Tibial nerve (tissue), 4 donors: ENCODE data around the gene BAG2. TPM values are rescaled to one million over a fixed set of nuclear protein-coding genes. Genes with fewer than 3 reads are reported as not detected.
A peak's percentile ranks its signal among the peaks of the same experiment; 100 is the strongest.

Experiments
- DNase-seq, 2 donors: peaks; one replicate each; pipeline ENCODE4 v3.0.0-alpha.2; 2019; ENCODE audit warnings: low spot score in 2 of 2
- H3K27ac ChIP-seq, 4 donors: fragments of 200-600 bp; sonication (generic) in 3 of 4; one replicate each; pipeline ENCODE4 v1.5.1; 2017 to 2019; ENCODE audit warnings: mild to moderate bottlenecking in 1 of 4
- H3K27me3 ChIP-seq, 2 donors: fragments of 200-600 bp; sonication (generic) in 1 of 2; one replicate each; pipeline versions ENCODE4 v1.5.1 to v1.6.0; 2017 to 2019
- H3K36me3 ChIP-seq, 3 donors: fragments of 200-600 bp; sonication (generic); one replicate each; pipeline ENCODE4 v1.5.1; 2018 to 2019
- H3K4me1 ChIP-seq, 4 donors: fragments of 200-600 bp; sonication (generic) in 3 of 4; one replicate each; pipeline ENCODE4 v1.5.1; 2017 to 2019
- H3K4me3 ChIP-seq, 4 donors: fragments of 200-600 bp; sonication (generic) in 3 of 4; one replicate each; pipeline ENCODE4 v1.5.1; 2017 to 2019; ENCODE audit warnings: mild to moderate bottlenecking in 1 of 4, moderate library complexity in 1 of 4
- H3K9me3 ChIP-seq, 4 donors: fragments of 200-600 bp; sonication (generic) in 3 of 4; one replicate each; pipeline ENCODE4 v1.5.1; 2017 to 2019
- EP300 ChIP-seq, 2 donors: sonication (generic); formaldehyde crosslinking; IDR thresholded peaks; one replicate each; pipeline ENCODE4 v1.6.1; 2017; ENCODE audit warnings: antibody characterized with exemption in 2 of 2, mild to moderate bottlenecking in 1 of 2
- POLR2A ChIP-seq, 2 donors: fragments of 450-650 bp; IDR thresholded peaks; one replicate each; pipeline ENCODE4 v1.6.1; 2017; ENCODE audit warnings: antibody characterized with exemption in 2 of 2, mild to moderate bottlenecking in 2 of 2, moderate library complexity in 2 of 2
- WGBS, 2 donors: methylation state at CpG; one replicate each; pipeline ENCODE4 v1.1.5; 2018; 5-methylcytosine and 5-hydroxymethylcytosine counted together
- total RNA-seq, 4 donors: library from RNA; depleted of rRNA; stranded (reverse); fragments of >200 nt; gene quantifications; one replicate each; pipeline ENCODE4 v1.1.0, GENCODE V29; 2016
- TF ChIP-seq, protein P1 (sequence below), 5 experiments: fragments of 200-600 bp in 3 of 5; fragments of 450-650 bp in 2 of 5; sonication (generic) in 3 of 5; IDR thresholded peaks; one replicate each; pipeline ENCODE4 v1.5.1; 2016 to 2019; ENCODE audit warnings: antibody characterized with exemption in 5 of 5, mild to moderate bottlenecking in 3 of 5, moderate library complexity in 2 of 5

Gene BAG2
- total RNA-seq, 4 donors from 2014 or later: 5.3 to 7.5 (median 5.7) TPM

DNA sequence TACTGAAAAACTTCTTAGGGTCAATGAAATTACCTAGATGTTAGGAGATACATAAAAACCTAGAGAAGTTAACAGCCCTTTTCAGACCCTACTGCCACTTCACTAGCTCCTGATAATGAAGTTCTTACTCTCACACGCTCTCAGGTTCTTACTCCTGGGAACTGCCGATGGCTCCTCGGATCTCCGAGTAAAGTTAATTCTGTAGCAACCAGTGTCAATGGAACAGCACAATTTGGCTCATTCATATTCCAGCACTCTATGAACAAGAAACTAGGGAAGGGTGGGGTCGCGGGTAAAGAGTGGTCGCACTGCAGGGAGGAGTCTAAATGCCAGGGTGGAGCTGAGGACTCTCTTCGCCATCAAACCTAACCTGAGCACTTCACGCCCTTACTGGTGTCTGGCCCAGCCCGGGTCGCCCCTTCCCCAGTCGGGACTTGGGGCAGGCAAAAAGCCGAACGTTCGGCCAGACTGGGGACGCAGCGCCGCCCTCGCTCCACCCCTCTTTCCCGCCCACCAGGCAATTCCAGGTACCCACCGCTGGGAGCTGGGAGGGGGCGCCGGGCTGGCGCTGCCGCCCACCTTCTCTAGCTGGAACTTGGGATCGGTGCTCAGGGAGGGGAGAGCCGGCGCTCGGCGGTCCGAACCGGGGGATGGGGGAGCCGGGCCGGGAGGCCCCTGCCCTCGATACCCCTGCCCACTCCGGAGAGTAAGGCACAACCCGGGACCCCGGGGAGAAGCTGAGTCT is 49.2 kb downstream of the BAG2 start:
- WGBS, 2 donors: 0% methylated on average over 25 to 35 of the region's 38 CpGs
- peaks cover 0 to 17% (median 1%) of the 10 kb centered on the region in 4 donors for H3K4me1 ChIP-seq
- H3K9me3 ChIP-seq: no peaks in the 10 kb centered on the region
- H3K27me3 ChIP-seq: no peaks in the 10 kb centered on the region
- H3K27ac ChIP-seq: peak overlapping the region; percentile 81 to 94 (median 86)
- peak; percentile 19 for DNase-seq
- no peak for TF ChIP-seq POLR2A (IDR thresholded peaks at IDR 0.05)
- TF ChIP-seq EP300 (IDR thresholded peaks at IDR 0.05): peak in 1 of 2 donors; percentile 4
- TF ChIP-seq, protein P1, sequence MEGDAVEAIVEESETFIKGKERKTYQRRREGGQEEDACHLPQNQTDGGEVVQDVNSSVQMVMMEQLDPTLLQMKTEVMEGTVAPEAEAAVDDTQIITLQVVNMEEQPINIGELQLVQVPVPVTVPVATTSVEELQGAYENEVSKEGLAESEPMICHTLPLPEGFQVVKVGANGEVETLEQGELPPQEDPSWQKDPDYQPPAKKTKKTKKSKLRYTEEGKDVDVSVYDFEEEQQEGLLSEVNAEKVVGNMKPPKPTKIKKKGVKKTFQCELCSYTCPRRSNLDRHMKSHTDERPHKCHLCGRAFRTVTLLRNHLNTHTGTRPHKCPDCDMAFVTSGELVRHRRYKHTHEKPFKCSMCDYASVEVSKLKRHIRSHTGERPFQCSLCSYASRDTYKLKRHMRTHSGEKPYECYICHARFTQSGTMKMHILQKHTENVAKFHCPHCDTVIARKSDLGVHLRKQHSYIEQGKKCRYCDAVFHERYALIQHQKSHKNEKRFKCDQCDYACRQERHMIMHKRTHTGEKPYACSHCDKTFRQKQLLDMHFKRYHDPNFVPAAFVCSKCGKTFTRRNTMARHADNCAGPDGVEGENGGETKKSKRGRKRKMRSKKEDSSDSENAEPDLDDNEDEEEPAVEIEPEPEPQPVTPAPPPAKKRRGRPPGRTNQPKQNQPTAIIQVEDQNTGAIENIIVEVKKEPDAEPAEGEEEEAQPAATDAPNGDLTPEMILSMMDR (IDR thresholded peaks at IDR 0.05): peak; percentile 14 to 84 (median 41)
- no peaks in the 10 kb centered on the region for H3K36me3 ChIP-seq
- H3K4me3 ChIP-seq: peak overlapping the region; percentile 80 to 99 (median 90)

DNA sequence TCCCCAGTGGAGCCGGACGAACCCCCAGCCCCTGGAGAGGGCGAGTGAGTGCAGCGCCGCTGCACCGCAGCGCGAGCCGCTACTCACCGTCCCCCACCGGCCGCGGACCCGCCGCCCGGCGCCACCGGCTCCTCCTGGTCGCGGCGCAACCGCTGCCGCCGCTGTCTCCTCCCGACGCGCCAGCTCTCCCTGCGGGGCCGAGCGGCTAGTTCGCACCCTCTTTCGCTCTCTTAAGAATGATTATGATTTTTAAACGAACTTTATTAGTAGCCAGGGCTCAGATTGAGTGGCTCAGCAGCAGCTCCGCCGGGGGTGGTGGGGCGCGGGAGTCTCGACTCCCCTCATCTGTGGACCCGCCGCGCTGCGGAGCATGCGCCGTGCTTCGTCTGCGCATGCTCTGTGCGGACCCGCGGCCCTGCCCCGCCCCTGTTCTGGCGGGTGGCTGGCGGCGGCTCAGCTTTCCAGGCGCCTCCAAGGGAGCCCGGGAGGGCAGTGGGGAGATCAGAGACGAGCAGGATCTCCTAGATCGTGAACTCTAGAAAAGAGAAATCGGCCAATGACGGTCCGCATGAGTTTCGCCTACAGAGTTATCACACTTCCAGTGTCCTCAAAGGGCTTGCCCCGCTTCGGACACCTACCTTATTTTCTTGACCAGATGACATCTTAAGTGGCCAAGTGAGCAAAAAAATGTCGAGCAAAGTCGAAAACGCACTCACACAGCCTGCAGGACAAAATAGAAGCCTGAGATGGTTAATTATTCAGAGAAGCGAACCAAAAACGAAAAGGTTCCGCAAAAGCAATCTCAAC is 50.0 kb downstream of the BAG2 start, which contains the start of gene RAB23:
Gene RAB23, minus strand, starts transcription at position 372 of the 807 bp plus-strand sequence. CDS start 11,927 bp downstream, outside the sequence.
- DNase-seq: peak; percentile 72 to 75
- Histone ChIP-seq H3K9me3 (no peaks in the 10 kb centered on the region), H3K4me1 (peaks cover 0 to 13% (median 1%) of the 10 kb centered on the region in 4 donors), H3K4me3 (peak within 1 kb of the TSS; percentile 80 to 99 (median 90)), H3K36me3 (no peaks in the 10 kb centered on the region), H3K27ac (peak within 1 kb of the TSS; percentile 81 to 94 (median 86)), H3K27me3 (no peaks in the 10 kb centered on the region)
- TF ChIP-seq, protein P1 (IDR thresholded peaks at IDR 0.05): peak in 2 of 5 experiments; percentile 6 to 38
- peak; percentile 63 to 88 for TF ChIP-seq POLR2A (IDR thresholded peaks at IDR 0.05)
- TF ChIP-seq EP300 (IDR thresholded peaks at IDR 0.05): peak; percentile 32 to 93
- WGBS, 2 donors: 0% methylated on average over 50 to 55 of the region's 69 CpGs

DNA sequence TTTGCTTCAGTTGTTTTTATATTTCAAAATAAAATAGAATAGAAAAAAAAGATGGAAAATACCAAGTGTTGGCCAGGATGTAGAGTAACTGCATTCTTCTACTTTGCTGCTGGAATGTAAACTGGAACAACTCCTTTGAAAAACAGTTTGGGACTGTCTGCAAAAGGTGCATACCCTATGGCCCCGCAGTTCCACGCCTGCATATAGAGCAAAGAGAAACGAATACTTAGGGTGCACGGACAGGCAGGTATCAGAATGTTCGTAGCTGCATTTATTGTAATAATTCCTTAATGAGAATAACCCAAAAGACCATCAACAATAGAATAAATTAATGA is 50.6 kb downstream of the BAG2 start:
- Histone ChIP-seq H3K27me3 (no peaks in the 10 kb centered on the region), H3K36me3 (no peaks in the 10 kb centered on the region), H3K4me1 (peaks cover 0 to 13% (median 1%) of the 10 kb centered on the region in 4 donors), H3K27ac (peak overlapping the region in 3 of 4 donors; percentile 81 to 94 (median 83)), H3K4me3 (peak overlapping the region; percentile 80 to 99 (median 90)), H3K9me3 (no peaks in the 10 kb centered on the region)
- no peak for DNase-seq
- 35% methylated on average over 5 of the region's 5 CpGs for whole genome bisulfite sequencing, 2 donors
- TF ChIP-seq, protein P1 (IDR thresholded peaks at IDR 0.05): no peak
- TF ChIP-seq EP300 (IDR thresholded peaks at IDR 0.05) (no peak), POLR2A (IDR thresholded peaks at IDR 0.05) (no peak)

DNA sequence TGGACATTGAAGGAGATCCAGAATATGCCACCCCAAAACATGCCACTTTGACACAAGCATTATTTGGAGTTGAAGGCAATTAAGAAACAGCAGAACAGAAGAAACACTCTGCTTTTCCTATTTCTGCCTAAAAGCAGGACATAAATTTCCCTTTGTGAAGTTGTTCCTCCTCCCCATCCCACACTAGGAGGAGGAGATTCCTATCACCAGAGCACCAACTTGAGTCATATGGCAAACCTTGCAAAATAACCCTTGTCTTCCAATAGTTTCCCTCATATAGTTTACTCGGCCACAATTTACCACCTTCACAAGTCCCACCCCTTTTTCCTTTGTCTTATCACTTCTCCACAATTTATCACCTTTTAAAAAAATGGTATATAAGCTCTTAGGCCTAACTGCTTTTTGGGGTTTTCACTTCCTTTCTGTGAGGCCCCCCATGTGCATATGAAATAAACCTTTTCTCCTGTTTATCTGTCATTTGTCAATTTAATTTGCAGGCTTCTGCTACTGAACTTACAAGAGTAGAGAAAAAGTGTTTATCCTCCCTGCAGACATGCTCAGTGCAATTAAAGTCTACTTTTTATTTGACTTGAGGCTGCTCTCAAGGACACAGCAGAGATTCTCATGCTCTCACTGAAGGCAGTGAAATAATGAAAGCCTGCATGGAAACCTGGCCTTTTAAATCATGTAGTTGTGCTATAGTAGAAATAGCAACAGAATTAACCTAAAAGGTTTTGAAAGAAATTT is 52.8 kb downstream of the BAG2 start:
- Histone ChIP-seq H3K36me3 (no peaks in the 10 kb centered on the region), H3K27ac (peak overlapping the region in 1 of 4 donors; percentile 4), H3K27me3 (no peaks in the 10 kb centered on the region), H3K4me3 (no peak overlapping the region), H3K4me1 (peaks cover 0 to 13% (median 1%) of the 10 kb centered on the region in 4 donors), H3K9me3 (no peaks in the 10 kb centered on the region)
- 67 to 73% methylated on average over 1 of the region's 1 CpG for WGBS, 2 donors
- no peak for DNase-seq
- TF ChIP-seq EP300 (IDR thresholded peaks at IDR 0.05) (no peak), POLR2A (IDR thresholded peaks at IDR 0.05) (no peak)
- TF ChIP-seq, protein P1 (IDR thresholded peaks at IDR 0.05): no peak
